ENCODE results near the gene BANP. TPM values are rescaled to one million over a fixed set of nuclear protein-coding genes. Genes with fewer than 3 reads are reported as not detected.
"Not testable (repeated sequence)": the region's sequence is repeated elsewhere in the genome, so short reads cannot be mapped to it uniquely, and the experiment has no call there.

Gene BANP
- polyA plus RNA-seq, 2 donors: 6.5 to 13.6 TPM

DNA sequence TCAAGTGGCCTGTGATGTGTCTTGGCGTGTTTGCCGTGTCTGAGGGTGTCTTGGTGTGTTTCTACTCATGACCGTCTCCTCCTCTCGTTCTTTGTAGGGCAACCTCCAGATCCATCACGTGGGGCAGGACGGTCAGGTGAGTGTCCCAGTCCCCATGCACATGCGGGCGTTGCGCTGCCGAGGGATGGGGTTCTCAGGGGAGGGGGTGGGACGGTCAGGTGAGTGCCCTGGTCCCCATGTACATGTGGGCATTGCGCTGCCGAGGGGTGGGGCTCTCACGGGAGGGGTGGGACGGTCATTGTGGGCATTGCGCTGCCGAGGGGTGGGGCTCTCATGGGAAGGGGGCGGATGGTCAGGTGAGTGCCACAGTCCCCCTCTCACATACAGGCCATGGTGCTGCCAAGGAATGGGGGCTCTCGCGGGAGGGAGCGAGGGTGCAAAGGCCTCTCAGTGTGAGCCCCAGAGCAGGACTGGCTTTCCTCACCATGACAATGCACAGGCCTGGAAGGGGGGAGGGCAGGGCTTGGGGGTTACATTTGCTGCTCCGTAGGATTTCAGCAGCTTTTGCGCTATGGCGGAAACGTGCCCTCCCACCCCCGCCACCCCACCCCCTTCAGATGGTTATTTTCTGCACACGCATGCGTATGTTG, 86.8 kb downstream of the BANP start:
- H3K9me3 ChIP-seq (ENCODE audit: control insufficient read depth in 2 of 2, insufficient read depth in 1 of 2, low read depth in 1 of 2, low read length in 1 of 2); H3K4me1 ChIP-seq (ENCODE audit: control insufficient read depth in 2 of 2, insufficient read depth in 2 of 2, low read length in 1 of 2); H3K4me3 ChIP-seq (ENCODE audit: low read depth in 1 of 2, low read length in 2 of 2); H3K27me3 ChIP-seq (ENCODE audit: control insufficient read depth in 1 of 2, insufficient read depth in 2 of 2, low read length in 2 of 2); H3K27ac ChIP-seq (ENCODE audit: low read depth in 2 of 2, low read length in 1 of 2): not testable (repeated sequence)
- H3K36me3 ChIP-seq (ENCODE audit: control insufficient read depth in 2 of 2, insufficient read depth in 2 of 2, low read length in 1 of 2): peaks cover 10 to 25% of the 10 kb centered on the region in 2 donors
- 93 to 96% methylated on average over 27 to 28 of the region's 28 CpGs for WGBS, 2 donors

DNA sequence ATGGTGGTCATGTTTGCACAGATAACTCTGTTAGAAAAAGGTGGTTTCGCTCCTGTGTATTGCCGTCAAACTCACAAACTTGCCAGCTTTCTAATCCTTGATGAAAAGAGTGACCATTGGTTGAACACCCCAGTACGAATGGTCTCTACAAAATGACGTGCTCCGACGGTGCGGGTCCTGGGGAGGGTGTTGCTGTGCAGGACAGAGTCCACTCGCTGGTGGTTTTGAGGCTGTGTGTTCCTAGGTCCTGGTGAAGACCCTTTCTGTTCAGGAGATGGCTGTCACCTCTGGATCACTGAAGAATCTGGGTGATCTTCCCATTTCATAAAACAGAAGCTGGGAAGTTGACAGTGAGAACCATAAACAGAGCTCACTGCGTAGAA, 87.3 kb downstream of the BANP start:
- H3K4me1 ChIP-seq (ENCODE audit: control insufficient read depth in 2 of 2, insufficient read depth in 2 of 2, low read length in 1 of 2); H3K27ac ChIP-seq (ENCODE audit: low read depth in 2 of 2, low read length in 1 of 2); H3K27me3 ChIP-seq (ENCODE audit: control insufficient read depth in 1 of 2, insufficient read depth in 2 of 2, low read length in 2 of 2); H3K9me3 ChIP-seq (ENCODE audit: control insufficient read depth in 2 of 2, insufficient read depth in 1 of 2, low read depth in 1 of 2, low read length in 1 of 2); H3K4me3 ChIP-seq (ENCODE audit: low read depth in 1 of 2, low read length in 2 of 2): not testable (repeated sequence)
- WGBS, 2 donors: 94 to 95% methylated on average over 9 of the region's 9 CpGs
- peaks cover 10 to 23% of the 10 kb centered on the region in 2 donors for H3K36me3 ChIP-seq (ENCODE audit: control insufficient read depth in 2 of 2, insufficient read depth in 2 of 2, low read length in 1 of 2)

DNA sequence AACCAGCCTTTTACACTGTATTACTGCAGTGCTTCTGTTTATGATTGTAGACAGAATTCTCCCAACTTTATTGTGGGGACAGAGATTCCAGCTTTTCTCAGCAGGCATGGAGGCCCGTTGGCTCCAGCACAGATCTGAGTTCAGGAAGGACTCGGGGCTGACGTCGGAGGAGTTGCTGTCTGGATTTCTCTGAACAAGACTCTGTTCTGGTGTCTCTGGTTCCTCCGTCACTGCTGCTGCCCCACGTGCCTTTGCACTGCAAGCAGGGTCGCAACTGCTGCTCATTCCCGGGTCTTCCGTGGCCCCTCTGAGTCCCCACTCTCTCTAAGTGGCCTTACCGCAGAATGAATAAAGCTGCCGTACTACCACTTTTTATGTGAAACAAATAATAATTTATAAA, 88.4 kb downstream of the BANP start:
- Histone ChIP-seq H3K36me3 (ENCODE audit: control insufficient read depth in 2 of 2, insufficient read depth in 2 of 2, low read length in 1 of 2) (peaks cover 10 to 23% of the 10 kb centered on the region in 2 donors), H3K9me3 (ENCODE audit: control insufficient read depth in 2 of 2, insufficient read depth in 1 of 2, low read depth in 1 of 2, low read length in 1 of 2) (no peaks in the 10 kb centered on the region), H3K27me3 (ENCODE audit: control insufficient read depth in 1 of 2, insufficient read depth in 2 of 2, low read length in 2 of 2) (no peaks in the 10 kb centered on the region), H3K27ac (ENCODE audit: low read depth in 2 of 2, low read length in 1 of 2) (no peak overlapping the region), H3K4me1 (ENCODE audit: control insufficient read depth in 2 of 2, insufficient read depth in 2 of 2, low read length in 1 of 2) (no peaks in the 10 kb centered on the region), H3K4me3 (ENCODE audit: low read depth in 1 of 2, low read length in 2 of 2) (no peak overlapping the region)
- WGBS, 2 donors: 93 to 94% methylated on average over 11 of the region's 11 CpGs

DNA sequence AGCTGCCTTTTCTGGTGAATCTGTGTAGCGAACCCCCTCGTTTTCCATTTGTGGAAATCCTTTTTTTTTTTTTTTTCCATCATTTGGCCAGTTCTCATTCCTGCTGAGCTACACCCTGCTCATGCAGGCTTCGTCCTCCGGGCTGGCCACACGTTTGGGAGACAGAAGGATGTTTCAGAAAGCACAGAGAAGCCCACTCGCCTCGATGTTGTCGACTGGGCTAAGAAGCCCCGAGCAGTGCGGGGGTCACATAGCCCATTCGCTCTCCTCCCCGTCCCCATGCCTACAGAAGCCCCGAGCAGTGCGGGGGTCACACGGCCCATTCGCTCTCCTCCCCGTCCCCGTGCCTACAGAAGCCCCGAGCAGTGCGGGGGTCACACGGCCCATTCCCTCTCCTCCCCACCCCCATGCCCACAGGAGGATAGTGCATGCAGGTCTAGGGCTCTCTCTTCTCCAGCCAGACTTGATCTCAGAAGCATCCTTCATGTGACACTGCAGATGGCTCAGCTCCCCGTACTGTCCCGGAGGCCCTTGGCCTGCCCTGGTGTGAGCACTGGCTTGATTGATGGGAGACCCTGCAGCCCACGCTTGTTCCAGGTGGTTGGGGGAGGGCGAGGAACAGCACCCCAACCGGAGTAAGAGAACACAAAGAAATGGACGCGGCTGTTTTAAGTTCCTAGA, 89.1 kb downstream of the BANP start:
- H3K9me3 ChIP-seq (ENCODE audit: control insufficient read depth in 2 of 2, insufficient read depth in 1 of 2, low read depth in 1 of 2, low read length in 1 of 2); H3K27me3 ChIP-seq (ENCODE audit: control insufficient read depth in 1 of 2, insufficient read depth in 2 of 2, low read length in 2 of 2); H3K4me1 ChIP-seq (ENCODE audit: control insufficient read depth in 2 of 2, insufficient read depth in 2 of 2, low read length in 1 of 2); H3K4me3 ChIP-seq (ENCODE audit: low read depth in 1 of 2, low read length in 2 of 2); H3K27ac ChIP-seq (ENCODE audit: low read depth in 2 of 2, low read length in 1 of 2): not testable (repeated sequence)
- H3K36me3 ChIP-seq (ENCODE audit: control insufficient read depth in 2 of 2, insufficient read depth in 2 of 2, low read length in 1 of 2): peaks cover 8 to 21% of the 10 kb centered on the region in 2 donors
- WGBS, 2 donors: 89% methylated on average over 28 of the region's 28 CpGs

DNA sequence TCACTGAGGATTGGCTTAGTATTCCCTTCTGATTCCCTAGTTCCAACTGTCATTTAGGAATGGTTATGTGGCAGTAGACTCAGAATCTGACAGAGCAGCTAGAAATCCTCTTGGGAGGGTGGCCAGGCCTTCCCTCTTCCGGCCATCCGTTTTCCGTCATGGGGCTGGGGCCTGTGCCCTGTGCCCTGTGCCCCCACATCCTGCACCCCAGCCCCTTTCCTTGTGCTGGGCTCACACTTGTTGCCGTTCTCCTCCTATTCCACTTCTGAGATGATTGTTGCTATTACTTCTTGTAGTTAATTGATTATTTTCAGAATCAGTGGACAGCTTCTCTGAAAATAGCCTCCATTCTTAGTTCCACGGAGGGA, 89.6 kb downstream of the BANP start:
- 80 to 90% methylated on average over 5 of the region's 5 CpGs for WGBS, 2 donors
- not testable (repeated sequence) for H3K27me3 ChIP-seq (ENCODE audit: control insufficient read depth in 1 of 2, insufficient read depth in 2 of 2, low read length in 2 of 2); H3K4me3 ChIP-seq (ENCODE audit: low read depth in 1 of 2, low read length in 2 of 2); H3K4me1 ChIP-seq (ENCODE audit: control insufficient read depth in 2 of 2, insufficient read depth in 2 of 2, low read length in 1 of 2); H3K9me3 ChIP-seq (ENCODE audit: control insufficient read depth in 2 of 2, insufficient read depth in 1 of 2, low read depth in 1 of 2, low read length in 1 of 2); H3K27ac ChIP-seq (ENCODE audit: low read depth in 2 of 2, low read length in 1 of 2)
- peaks cover 3 to 20% of the 10 kb centered on the region in 2 donors for H3K36me3 ChIP-seq (ENCODE audit: control insufficient read depth in 2 of 2, insufficient read depth in 2 of 2, low read length in 1 of 2)

DNA sequence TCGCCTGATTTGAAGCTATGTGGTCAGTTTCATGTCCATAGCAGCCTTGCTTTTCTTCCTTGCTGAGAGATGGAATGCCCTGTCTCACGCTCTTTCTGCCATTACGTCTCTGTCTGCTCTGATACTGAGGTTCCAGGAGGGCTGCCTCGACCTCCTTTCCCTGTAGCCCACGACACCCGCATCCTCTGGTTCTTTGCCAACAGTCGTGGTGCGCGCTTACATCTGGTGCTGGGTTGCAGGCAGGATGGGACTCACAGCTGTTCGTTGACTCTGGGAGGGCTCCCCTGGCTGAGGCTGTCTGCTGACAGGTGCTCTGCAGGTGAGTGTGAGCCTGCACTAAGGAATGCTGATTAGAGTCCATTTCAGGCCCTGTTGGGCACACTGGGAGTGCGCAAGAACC, 90.3 kb downstream of the BANP start:
- H3K9me3 ChIP-seq (ENCODE audit: control insufficient read depth in 2 of 2, insufficient read depth in 1 of 2, low read depth in 1 of 2, low read length in 1 of 2); H3K4me1 ChIP-seq (ENCODE audit: control insufficient read depth in 2 of 2, insufficient read depth in 2 of 2, low read length in 1 of 2); H3K27ac ChIP-seq (ENCODE audit: low read depth in 2 of 2, low read length in 1 of 2); H3K27me3 ChIP-seq (ENCODE audit: control insufficient read depth in 1 of 2, insufficient read depth in 2 of 2, low read length in 2 of 2); H3K4me3 ChIP-seq (ENCODE audit: low read depth in 1 of 2, low read length in 2 of 2): not testable (repeated sequence)
- WGBS, 2 donors: 96 to 97% methylated on average over 10 to 11 of the region's 11 CpGs
- H3K36me3 ChIP-seq (ENCODE audit: control insufficient read depth in 2 of 2, insufficient read depth in 2 of 2, low read length in 1 of 2): peaks cover 3 to 16% of the 10 kb centered on the region in 2 donors

DNA sequence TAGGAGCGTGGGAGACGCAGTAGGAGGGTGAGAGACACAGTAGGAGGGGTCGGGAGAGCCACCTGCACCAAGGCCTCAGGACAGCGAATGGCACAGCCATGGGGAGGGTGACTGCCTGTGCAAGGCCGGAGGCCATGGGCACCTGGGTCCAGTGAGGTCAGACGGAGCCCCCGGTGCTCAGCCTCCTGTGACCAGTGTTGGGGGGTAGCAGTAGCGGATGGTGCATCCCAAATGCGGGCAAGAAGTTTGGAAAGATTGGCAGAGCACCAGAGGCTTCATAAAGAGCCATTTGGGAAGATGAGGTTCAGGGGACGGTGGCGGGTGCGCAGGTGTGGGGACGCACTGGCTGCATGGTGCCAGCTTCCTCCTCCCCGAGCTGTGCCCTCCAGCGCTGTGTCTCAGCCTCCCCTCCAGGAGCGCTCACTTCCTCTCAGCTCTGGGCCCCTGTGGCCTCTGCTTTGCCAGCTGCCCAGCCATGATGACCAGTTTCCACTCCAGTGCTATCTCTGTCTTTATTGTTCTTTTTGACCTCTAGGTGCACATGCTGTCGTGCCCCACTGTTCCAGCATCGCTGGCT, 90.8 kb downstream of the BANP start:
- not testable (repeated sequence) for H3K27me3 ChIP-seq (ENCODE audit: control insufficient read depth in 1 of 2, insufficient read depth in 2 of 2, low read length in 2 of 2); H3K4me3 ChIP-seq (ENCODE audit: low read depth in 1 of 2, low read length in 2 of 2); H3K9me3 ChIP-seq (ENCODE audit: control insufficient read depth in 2 of 2, insufficient read depth in 1 of 2, low read depth in 1 of 2, low read length in 1 of 2); H3K27ac ChIP-seq (ENCODE audit: low read depth in 2 of 2, low read length in 1 of 2); H3K4me1 ChIP-seq (ENCODE audit: control insufficient read depth in 2 of 2, insufficient read depth in 2 of 2, low read length in 1 of 2)
- peaks cover 3 to 14% of the 10 kb centered on the region in 2 donors for H3K36me3 ChIP-seq (ENCODE audit: control insufficient read depth in 2 of 2, insufficient read depth in 2 of 2, low read length in 1 of 2)
- 93 to 96% methylated on average over 18 of the region's 18 CpGs for WGBS, 2 donors

DNA sequence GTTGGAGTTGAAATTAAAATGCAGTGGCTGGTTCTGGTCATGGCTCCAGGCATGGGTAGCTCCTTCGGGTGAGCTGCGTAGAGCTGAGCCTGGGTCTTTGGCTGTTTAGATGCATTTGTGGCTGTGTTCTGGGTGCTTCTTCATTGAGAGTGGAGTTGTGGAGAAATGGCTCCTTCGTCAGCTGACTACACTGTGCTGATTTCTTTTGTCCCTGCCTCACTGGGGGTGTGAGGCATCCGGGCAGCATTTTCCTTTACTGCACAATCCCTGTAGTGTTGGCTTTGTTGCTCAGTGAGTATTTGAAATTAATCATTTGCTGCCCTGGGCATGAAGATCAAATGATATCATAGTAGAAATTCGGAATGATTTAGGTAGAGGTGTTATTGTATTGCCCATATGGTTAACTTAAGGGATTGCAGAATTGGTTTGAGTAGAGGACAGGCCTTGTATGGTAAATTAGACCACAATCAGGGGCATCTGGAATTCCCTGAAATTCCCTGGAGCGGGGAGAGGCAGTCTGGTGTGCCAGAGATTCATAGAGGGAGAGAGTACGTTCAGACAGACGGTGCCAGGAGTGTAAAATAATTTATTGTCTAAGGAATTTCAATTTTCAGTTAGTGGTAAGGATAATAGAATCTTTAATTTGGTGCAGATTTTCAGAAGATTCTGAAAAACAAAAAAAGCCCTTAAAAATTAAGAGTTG, 92.1 kb downstream of the BANP start:
- H3K4me1 ChIP-seq (ENCODE audit: control insufficient read depth in 2 of 2, insufficient read depth in 2 of 2, low read length in 1 of 2); H3K9me3 ChIP-seq (ENCODE audit: control insufficient read depth in 2 of 2, insufficient read depth in 1 of 2, low read depth in 1 of 2, low read length in 1 of 2); H3K27ac ChIP-seq (ENCODE audit: low read depth in 2 of 2, low read length in 1 of 2); H3K4me3 ChIP-seq (ENCODE audit: low read depth in 1 of 2, low read length in 2 of 2); H3K27me3 ChIP-seq (ENCODE audit: control insufficient read depth in 1 of 2, insufficient read depth in 2 of 2, low read length in 2 of 2): not testable (repeated sequence)
- WGBS, 2 donors: 82 to 93% methylated on average over 6 to 8 of the region's 8 CpGs
- H3K36me3 ChIP-seq (ENCODE audit: control insufficient read depth in 2 of 2, insufficient read depth in 2 of 2, low read length in 1 of 2): peaks cover 3 to 16% of the 10 kb centered on the region in 2 donors

DNA sequence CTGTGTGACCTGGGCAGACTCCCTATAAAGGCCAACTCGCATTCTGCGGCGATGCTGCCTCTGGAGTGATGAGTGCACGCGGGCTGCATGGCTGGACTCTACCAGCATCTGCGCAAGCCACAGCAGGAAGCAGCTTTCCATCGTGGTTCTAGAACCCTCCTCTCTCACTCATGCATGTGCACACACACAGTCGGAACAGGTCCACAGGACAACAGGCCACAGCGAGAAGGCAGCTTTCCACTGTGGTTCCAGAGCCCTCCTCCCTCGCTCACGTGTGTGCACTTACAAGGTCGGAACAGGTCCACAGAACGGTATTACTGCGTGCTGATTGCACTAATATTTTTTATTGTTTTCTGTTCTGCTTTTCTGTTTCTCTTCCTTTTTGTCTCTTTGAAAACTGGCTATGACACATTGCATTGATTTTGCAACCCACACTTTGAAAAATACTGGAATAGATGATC, 92.9 kb downstream of the BANP start:
- not testable (repeated sequence) for H3K4me1 ChIP-seq (ENCODE audit: control insufficient read depth in 2 of 2, insufficient read depth in 2 of 2, low read length in 1 of 2)
- WGBS, 2 donors: 89 to 91% methylated on average over 14 of the region's 14 CpGs
- H3K36me3 ChIP-seq (ENCODE audit: control insufficient read depth in 2 of 2, insufficient read depth in 2 of 2, low read length in 1 of 2): peaks cover 3 to 18% of the 10 kb centered on the region in 2 donors

More for the DNA sequence above, 92.9 kb downstream of the BANP start:
- not testable (repeated sequence) for H3K4me3 ChIP-seq (ENCODE audit: low read depth in 1 of 2, low read length in 2 of 2); H3K27me3 ChIP-seq (ENCODE audit: control insufficient read depth in 1 of 2, insufficient read depth in 2 of 2, low read length in 2 of 2); H3K9me3 ChIP-seq (ENCODE audit: control insufficient read depth in 2 of 2, insufficient read depth in 1 of 2, low read depth in 1 of 2, low read length in 1 of 2); H3K27ac ChIP-seq (ENCODE audit: low read depth in 2 of 2, low read length in 1 of 2)

Measured in esophagus (tissue), 2 donors.